KMS-11 (cell line): ENCODE data around the gene C1orf105.

Experiments
- H2AFZ ChIP-seq: fragments of 200-600 bp; sonication (generic); 2 replicates; pipeline ENCODE4 v1.6.1; 2016; ENCODE audit warnings: antibody characterized with exemption, mixed run types, low read depth
- H3K27ac ChIP-seq: fragments of 200-600 bp; sonication (generic); 2 replicates; pipeline ENCODE4 v1.6.1; 2016; ENCODE audit warnings: mild to moderate bottlenecking, mixed run types
- H3K27me3 ChIP-seq: fragments of 200-600 bp; sonication (generic); 2 replicates; pipeline ENCODE4 v1.6.1; 2017; ENCODE audit warnings: mild to moderate bottlenecking, low read depth, mixed run types, moderate library complexity; ENCODE audit not compliant: insufficient read depth
- H3K36me3 ChIP-seq: fragments of 200-600 bp; sonication (generic); 2 replicates; pipeline ENCODE4 v1.6.1; 2017; ENCODE audit warnings: mild to moderate bottlenecking, mixed run types; ENCODE audit not compliant: insufficient read depth
- H3K4me1 ChIP-seq: fragments of 200-600 bp; sonication (generic); 2 replicates; pipeline ENCODE4 v1.6.1; 2016; ENCODE audit warnings: mild to moderate bottlenecking, low read depth, mixed run types; ENCODE audit not compliant: poor library complexity, severe bottlenecking
- H3K4me2 ChIP-seq: fragments of 200-600 bp; sonication (generic); 2 replicates; pipeline ENCODE4 v1.7.0; 2016; ENCODE audit warnings: mild to moderate bottlenecking, mixed run types
- H3K4me3 ChIP-seq: fragments of 200-600 bp; sonication (generic); IDR thresholded peaks from 2 replicates; pipeline ENCODE4 v1.6.1; 2017; ENCODE audit warnings: low read depth, low read length, mixed read lengths; ENCODE audit not compliant: insufficient read depth
- H3K79me2 ChIP-seq: fragments of 200-600 bp; sonication (generic); 2 replicates; pipeline ENCODE4 v1.6.1; 2016; ENCODE audit warnings: low read depth, mixed run types; ENCODE audit not compliant: insufficient read depth
- H3K9ac ChIP-seq: fragments of 200-600 bp; sonication (generic); 2 replicates; pipeline ENCODE4 v1.6.1; 2016; ENCODE audit warnings: mild to moderate bottlenecking, mixed run types
- H4K20me1 ChIP-seq: fragments of 200-600 bp; sonication (generic); 2 replicates; pipeline ENCODE4 v1.6.1; 2016; ENCODE audit warnings: mild to moderate bottlenecking, mixed run types; ENCODE audit not compliant: insufficient read depth
- TF ChIP-seq, protein P1 (sequence below): fragments of 200-600 bp; sonication (generic); conservative IDR thresholded peaks from 2 replicates; pipeline ENCODE4 v1.6.1; 2017; ENCODE audit warnings: low read depth, mild to moderate bottlenecking, antibody characterized with exemption, low read length, moderate library complexity, mixed read lengths

C1orf105 gene

DNA sequence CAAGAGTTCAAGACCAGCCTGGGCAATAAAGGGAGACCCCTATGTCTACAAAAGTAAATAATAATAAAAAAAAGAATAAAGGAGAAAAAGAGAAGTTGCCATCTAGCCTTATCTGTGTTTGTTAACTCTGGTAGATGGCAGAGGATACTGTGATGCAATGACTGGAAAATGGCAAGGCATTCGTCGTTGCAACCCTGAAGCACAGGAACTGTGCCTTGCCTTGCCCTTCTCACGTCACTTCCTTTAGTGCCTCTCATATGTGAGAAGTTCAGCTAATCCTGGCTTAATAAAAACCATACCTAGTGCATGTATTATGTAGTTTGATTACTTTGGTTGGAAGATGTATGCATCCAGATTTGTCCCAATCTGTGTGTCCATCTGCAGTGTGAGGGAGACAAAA lies 49.2 kb downstream of the C1orf105 start:
- Histone ChIP-seq H3K79me2 (no peaks in the 10 kb centered on the region), H3K27ac (no peak overlapping the region), H3K36me3 (no peaks in the 10 kb centered on the region), H3K4me3 (no peak overlapping the region), H3K27me3 (no peaks in the 10 kb centered on the region), H2AFZ (no peak overlapping the region), H3K4me2 (no peak overlapping the region), H3K9ac (no peak overlapping the region), H4K20me1 (no peaks in the 10 kb centered on the region), H3K4me1 (no peaks in the 10 kb centered on the region)
- TF ChIP-seq, protein P1, sequence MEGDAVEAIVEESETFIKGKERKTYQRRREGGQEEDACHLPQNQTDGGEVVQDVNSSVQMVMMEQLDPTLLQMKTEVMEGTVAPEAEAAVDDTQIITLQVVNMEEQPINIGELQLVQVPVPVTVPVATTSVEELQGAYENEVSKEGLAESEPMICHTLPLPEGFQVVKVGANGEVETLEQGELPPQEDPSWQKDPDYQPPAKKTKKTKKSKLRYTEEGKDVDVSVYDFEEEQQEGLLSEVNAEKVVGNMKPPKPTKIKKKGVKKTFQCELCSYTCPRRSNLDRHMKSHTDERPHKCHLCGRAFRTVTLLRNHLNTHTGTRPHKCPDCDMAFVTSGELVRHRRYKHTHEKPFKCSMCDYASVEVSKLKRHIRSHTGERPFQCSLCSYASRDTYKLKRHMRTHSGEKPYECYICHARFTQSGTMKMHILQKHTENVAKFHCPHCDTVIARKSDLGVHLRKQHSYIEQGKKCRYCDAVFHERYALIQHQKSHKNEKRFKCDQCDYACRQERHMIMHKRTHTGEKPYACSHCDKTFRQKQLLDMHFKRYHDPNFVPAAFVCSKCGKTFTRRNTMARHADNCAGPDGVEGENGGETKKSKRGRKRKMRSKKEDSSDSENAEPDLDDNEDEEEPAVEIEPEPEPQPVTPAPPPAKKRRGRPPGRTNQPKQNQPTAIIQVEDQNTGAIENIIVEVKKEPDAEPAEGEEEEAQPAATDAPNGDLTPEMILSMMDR = no peak

DNA sequence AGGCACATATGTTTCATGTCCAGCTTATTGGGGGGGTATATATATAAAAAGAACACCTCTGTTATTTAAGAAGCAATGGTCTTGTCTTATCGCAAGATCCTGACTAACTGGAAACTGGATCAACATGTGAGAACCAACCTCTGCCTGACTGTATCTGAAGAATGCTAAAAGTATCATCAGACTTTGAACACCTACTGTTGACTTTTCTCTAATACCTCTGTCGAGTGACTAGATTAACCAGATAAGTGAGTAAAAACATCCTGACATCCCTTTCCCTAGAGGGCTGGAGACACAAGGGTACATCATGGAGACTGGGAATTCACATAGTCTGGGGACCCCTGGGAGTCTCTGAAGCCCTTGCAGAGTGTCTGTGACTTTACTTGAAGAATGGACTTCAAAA lies 49.7 kb downstream of the C1orf105 start:
- Histone ChIP-seq H3K4me2 (no peak overlapping the region), H3K36me3 (no peaks in the 10 kb centered on the region), H3K27me3 (no peaks in the 10 kb centered on the region), H3K79me2 (no peaks in the 10 kb centered on the region), H3K4me3 (no peak overlapping the region), H2AFZ (no peak overlapping the region), H3K27ac (no peak overlapping the region), H3K9ac (no peak overlapping the region), H3K4me1 (no peaks in the 10 kb centered on the region), H4K20me1 (no peaks in the 10 kb centered on the region)
- TF ChIP-seq, protein P1 = no peak

DNA sequence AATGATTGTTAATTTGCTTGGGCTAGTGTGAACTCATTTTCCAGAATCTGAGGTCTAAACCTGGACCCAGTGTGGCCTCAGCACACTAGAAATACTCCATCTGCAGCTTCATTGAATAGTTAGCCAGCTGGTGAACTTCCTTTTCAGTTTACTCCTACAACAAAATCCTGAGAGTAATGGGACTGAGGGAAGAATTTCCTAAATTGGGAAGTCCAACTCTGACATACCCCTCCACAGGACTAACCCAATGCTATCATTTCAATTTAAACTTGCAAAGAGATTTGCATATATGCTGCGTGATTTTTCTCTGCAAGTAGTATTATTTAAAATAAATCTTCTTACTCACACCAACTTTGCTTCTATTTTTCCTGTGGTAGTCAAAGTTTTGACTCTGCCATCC lies 51.2 kb downstream of the C1orf105 start:
- H4K20me1 ChIP-seq = no peaks in the 10 kb centered on the region
- no peak overlapping the region for H3K4me3 ChIP-seq
- no peaks in the 10 kb centered on the region for H3K27me3 ChIP-seq
- no peak overlapping the region for H3K27ac ChIP-seq
- TF ChIP-seq, protein P1 = no peak
- H3K36me3 ChIP-seq = no peaks in the 10 kb centered on the region
- H3K79me2 ChIP-seq = no peaks in the 10 kb centered on the region
- H3K4me1 ChIP-seq = no peaks in the 10 kb centered on the region
- no peak overlapping the region for H3K4me2 ChIP-seq
- no peak overlapping the region for H2AFZ ChIP-seq
- H3K9ac ChIP-seq = no peak overlapping the region

DNA sequence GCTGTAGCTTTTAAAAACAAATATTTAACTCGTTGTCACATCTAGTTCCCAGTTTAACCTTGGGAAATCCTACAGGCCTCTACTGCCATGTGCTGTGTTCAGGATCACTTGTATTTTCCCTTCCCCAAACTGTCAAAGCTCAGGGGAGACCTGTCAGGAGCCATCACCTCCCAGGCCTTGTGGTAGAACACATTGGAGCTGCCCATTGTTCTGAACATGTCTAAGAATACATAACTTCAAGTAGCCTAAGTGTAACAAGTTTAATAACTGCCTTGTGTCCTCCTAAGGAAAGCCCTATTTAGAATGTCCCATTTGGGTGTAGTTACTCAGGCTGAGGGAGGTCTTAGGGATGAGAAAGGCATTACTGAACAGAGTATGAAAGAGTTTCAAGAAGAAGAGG lies 52.0 kb downstream of the C1orf105 start:
- Histone ChIP-seq H3K79me2 (no peaks in the 10 kb centered on the region), H3K27ac (no peak overlapping the region), H3K4me1 (no peaks in the 10 kb centered on the region), H3K36me3 (no peaks in the 10 kb centered on the region), H3K4me3 (no peak overlapping the region), H3K9ac (no peak overlapping the region), H4K20me1 (no peaks in the 10 kb centered on the region), H3K27me3 (no peaks in the 10 kb centered on the region), H3K4me2 (no peak overlapping the region), H2AFZ (no peak overlapping the region)
- TF ChIP-seq, protein P1 = no peak
